CD4-positive, alpha-beta T cell treated with Interleukin-6 for 4 hours (primary cell): ENCODE results near the gene PPP2R1B.

ENCODE experiments used
- DNase-seq: peaks from one replicate; pipeline ENCODE4 v3.0.0-alpha.2; 2020; ENCODE audit warnings: mixed read lengths

The PPP2R1B gene

DNA sequence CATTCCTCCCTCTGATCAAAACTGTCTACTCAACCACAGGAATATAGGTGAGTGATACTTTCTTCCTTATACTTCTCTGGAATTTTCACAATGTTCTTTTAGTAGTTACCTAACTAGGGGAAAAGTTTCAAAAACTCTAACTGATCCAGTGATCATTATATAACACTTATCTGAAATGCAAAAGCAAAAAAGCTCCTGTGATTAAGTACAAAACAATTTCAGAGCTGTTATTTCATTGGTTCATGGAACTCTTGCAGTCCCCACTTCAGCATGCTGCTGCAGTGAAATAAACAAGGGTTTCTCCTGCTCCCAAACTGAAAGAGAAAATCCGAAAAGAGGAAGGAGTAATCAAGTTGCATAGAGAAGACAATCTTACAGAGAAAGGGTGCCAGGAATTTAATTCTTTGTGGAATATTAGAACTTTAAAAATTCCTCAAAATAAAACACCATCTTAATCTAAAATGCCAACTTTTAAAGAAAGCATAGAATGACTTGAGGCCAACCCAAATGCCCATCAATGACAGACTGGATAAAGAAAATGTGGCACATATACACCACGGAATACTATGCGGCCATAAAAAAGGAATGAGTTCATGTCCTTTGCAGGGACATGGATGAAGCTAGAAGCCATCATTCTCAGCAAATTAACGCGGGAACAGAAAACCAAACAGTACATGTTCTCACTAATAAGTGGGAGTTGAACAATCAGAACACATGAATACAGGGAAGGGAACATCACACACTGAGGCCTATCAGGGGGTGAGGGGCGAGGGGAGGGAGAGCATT, 20.3 kb downstream of the PPP2R1B start:
- no peak for DNase-seq

DNA sequence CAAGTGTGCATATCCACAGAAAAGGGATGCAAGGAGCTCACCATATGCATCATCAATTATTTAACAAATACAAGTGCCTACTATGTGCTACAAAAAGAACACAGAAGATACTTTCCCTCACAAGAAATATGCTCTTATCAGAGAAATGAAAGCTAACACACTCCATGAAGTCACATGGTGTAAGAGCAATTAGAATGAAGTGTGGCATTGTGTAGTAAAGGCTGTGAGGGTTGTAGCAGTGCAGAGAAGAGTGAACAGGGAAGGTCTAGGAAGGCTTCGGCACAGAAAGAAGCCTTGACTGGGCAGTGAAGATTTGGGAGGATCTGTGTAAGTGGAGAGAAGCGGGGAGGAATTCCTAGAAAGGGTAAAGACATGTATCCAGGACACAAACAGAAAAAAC, 22.5 kb downstream of the PPP2R1B start:
- DNase-seq: no peak

DNA sequence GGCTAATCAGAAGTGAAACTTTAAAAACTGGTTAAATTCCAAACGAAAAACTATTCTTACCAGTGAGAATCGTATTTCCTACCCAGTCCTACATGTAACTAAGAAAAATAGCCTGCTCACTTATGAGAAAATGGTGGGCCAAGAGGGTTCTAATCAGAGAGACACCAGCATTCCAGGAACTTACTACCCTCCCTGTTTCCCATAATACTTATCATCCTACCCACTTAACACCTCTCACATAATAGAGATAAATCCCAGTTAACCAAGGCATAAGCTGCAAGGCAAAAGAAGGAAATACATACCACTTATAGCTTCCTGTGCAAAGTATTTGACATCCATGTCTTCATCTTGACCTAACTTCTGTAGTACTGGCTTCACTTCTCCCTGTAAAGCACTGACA, 24.4 kb downstream of the PPP2R1B start:
- DNase-seq: no peak

DNA sequence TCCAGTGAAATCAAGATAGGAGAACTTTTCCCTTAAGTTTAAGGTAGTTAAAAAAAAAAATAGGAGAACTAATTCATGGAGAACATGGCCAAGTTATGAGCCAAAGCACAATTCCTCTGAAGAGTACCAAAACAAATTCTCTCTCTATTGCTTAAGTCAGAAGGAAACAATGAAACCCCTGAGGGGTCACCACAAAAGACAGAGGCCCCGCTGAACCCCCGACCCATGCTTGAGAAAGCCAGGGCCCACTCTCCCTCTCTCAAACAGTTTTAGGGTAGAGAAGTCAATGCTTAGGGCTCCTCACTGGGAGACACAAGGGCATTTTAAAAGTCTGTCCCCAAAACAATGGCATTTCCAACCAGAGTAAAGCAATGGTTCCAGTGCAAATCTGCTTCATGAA, 26.9 kb downstream of the PPP2R1B start:
- no peak for DNase-seq

DNA sequence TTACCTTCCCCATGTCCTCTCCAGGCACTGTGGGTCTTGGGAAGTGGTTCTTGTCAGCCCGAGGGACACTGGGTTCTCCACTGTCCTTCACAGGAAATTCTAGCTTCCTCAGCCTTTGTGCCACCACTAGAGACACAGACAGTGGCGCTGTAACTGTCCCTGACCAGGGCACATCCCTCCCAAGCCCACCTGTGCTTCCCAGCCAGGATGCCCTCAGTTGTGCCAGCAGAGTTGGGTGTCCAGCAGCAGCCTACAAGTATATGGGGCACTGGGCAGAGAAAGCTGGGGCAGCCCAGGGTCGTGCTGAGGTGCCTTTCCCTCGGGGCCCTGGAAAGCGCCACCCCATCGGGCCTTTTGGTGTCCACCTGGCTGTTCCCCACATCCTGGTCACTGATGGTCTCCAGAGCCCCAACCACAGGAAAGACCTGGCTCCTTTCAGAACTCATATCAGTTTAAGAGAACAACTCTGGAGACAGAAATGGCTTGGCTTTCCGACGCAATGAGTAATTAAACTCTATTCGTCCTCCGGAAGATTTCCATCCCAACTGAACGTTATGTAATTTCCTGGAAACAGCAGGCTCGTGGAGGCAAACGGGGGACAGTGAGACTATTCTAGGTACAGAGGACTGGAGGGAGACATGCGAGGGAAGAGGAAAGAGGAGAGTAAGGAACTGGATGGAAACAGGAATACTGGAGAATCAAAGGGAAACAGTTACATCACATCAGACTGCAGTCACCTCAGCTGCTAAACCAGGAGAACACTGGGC, 28.6 kb downstream of the PPP2R1B start:
- DNase-seq: no peak

DNA sequence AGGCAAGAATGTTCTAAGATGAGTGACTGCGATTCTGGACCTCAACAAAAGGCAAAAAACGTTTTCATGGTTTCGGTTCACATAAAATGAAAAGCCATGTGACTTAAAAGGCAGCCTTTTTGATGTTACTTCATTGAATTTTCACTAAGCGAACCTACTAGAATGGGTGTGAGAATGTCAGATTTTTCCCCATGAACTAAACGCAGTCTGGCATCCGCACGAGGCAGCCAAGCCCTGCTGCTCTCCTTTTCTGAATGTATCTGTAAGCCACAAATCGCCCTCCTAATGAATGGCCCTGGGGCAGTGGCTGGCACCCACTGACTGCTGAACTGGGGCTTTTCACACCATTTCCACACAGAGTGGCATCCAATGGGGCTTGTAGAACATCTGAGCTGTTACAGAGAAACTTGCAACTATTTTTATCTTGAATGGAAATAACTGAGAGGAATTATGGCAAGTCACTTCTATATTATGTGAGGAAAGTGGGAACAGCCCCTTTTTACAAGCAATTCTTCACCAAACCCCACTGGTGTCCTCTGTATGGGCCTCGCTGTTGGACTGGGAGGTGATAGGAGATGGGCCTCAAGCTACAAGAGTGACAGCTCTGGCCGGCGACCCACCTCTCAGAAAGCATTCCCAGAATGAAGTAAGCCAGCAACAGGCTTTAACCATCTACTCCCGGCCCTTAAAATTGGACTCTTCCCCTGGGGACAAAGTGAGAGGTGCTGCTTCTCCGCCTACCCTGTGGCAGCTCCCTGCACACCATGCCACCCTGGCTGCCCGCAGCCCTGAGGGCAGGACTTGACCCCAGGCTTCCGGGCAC, 29.4 kb downstream of the PPP2R1B start:
- no peak for DNase-seq

DNA sequence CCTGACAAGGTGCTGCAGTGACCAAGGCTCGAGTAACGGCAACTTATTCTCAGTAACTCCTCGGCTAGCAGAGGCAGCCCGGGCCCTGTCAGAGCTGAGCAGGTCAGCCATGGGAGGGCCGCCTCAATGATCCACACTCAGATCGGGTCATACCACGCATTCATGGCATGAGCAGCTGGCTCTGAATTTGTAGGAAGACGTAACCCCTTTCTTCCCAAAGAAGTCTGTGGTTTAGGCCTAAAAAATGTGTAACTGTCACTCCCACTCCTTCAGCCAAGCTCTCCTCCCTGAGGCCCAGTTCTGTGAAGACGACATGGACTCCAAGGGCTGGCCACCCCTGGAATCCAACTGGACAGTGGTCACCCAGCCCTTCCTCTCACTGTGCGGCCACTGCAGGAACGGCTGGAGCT, 30.0 kb downstream of the PPP2R1B start:
- DNase-seq: no peak

DNA sequence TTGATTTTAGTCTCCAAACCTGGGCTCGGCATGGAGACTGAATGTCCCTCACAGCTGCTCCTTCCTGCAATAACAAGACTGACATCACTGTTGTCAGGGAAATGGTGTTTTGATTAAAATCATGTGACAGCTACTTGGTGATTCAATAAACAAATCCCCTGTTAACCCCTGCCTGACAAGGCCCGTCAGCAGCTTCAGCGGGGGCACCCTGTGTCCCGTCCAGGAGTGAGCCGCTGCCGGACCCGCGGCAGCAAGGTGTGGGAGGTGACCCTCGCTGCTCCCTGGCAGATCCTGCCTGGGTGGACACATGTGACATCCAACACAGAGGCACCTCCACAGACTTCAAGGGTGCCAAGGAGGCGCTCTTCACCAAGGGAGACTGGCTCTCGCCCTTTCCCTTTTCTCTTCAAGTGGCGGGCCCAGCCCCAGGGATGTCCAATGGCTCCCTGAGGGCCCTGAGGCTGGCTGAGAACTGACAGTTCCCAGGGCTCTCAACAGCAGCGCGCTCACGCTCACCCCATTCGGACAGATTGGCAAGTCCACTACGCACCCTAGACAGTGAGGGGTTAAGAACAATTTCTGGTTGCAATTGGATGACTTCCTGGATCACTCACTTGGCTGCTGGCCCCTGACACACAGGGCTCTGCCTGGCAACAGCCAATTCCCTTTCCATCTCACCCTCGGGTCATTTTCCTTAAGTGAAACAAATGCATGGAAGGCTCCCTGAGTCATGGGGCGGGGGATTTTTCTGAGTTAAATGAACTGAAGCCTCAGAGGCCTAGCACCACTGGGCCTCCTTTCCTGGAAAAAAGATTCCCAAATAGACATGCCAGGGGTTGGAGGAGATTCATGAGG, 30.7 kb downstream of the PPP2R1B start:
- DNase-seq: no peak

DNA sequence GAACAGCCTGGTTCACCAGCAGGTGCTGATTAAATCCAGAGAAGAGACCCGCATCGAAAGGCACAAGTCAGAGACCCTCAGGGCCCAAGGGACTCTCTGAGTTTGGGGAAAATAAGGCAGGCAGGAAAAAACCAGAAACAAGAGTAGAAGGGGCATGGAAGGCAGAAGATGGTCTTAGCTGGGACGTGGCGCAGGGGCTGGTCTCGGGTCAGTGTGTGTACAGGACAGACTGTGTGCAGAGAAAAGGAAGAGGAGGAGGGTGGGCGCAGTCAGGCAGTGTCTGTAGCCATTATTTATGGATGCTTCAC, 31.3 kb downstream of the PPP2R1B start:
- DNase-seq: no peak

DNA sequence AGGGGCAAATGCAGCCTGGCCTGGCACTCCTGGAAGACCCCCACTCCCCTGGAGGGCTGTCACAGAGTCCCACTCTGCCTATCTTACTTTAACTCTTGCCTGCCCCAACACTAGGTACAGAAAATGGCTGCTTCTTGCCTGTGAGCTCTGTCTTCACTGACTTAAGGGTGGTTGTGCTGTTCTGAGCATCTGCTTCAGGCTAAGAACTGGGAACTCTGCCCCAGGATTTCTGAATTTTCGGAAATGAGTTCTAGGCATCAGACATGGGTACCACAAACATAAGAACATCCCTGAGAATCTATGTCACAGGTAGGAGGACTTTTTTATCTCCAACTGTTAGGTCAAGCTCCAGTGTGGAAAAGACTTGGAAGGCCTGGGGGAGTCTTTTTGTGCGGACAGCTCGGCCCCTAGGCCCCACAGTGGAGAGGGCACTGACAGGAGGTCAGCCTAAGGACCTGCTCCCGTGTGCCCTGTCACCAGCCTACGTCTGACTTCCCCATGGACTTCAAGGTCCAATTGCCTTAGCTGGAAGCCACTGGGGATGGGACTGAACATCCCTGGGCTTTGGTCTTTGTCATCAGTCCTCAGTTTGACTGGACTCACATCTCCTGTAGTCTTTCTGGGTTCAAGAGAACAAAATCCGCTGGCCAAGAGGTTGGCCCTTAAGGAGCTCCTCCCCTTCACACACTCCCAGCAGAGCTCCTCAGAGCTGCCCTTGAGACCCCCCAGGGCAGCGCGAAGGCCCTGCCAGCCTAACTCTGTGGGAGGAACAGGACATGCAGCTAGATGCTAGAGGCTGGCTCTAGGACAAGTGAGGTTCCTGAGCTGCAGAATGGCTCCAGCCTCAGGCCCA, 31.9 kb downstream of the PPP2R1B start:
- DNase-seq: no peak

DNA sequence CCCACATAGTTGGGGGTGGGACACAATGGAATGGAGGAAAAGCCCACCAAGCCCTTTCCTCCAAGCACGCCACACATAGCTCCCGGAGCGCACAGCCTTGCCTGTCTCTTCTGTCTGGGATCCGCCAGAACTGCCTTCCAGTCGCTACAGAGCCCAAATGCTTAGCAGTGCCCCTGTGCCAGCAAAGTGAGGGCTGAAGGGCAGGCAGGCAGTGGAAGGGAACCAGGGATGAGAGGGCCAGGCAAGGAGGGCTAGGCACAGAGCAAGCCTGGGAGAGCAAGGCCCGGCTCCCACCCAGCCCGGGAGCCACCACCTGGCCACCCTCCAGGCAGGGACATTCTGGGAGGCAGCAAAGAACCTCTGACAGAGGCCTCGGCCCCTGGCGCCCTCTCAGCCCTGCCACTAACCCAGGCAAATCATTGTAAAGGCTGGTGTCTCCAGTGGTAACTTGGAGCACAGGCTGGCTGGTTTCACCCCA, 32.5 kb downstream of the PPP2R1B start:
- no peak for DNase-seq

DNA sequence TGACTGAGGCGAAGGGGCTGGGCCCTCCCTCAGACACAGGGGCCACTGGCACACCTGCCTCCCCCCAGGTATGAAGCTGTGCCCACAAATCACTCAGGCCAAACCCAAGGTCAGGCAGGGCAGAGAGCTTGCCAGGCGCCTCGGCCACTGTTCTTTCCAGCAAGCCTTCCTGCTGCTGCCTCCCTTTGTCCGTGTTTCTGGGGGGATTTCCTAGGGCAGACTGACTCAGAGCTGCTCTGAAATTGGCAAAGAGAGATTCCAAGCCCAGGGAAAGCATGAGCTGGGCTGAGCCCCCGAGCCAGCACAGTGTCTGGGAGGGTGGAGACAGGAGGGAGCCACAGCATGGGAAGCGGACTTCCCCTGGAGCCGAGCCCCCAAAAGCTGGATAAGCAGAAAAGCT, 33.2 kb downstream of the PPP2R1B start:
- no peak for DNase-seq

DNA sequence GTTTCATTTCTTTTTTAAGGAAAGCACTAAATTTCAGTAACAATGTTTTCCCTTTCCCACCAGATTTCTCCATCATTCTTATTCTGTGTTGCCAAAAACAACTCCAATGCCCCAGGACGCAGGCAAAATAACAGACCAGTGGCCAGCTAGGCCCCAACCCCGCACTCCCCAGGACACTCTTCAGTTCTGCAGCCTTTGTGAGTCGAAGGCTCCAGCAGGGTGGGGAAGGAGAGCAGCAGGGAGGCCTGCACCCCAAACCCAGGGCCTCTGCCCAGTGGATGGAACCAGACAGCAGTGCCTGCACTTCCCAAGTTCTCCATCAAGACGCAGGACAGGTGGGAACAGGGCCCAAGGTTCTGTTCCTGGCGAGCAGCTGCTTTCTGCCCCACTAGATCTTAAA, 34.4 kb downstream of the PPP2R1B start:
- DNase-seq: no peak

DNA sequence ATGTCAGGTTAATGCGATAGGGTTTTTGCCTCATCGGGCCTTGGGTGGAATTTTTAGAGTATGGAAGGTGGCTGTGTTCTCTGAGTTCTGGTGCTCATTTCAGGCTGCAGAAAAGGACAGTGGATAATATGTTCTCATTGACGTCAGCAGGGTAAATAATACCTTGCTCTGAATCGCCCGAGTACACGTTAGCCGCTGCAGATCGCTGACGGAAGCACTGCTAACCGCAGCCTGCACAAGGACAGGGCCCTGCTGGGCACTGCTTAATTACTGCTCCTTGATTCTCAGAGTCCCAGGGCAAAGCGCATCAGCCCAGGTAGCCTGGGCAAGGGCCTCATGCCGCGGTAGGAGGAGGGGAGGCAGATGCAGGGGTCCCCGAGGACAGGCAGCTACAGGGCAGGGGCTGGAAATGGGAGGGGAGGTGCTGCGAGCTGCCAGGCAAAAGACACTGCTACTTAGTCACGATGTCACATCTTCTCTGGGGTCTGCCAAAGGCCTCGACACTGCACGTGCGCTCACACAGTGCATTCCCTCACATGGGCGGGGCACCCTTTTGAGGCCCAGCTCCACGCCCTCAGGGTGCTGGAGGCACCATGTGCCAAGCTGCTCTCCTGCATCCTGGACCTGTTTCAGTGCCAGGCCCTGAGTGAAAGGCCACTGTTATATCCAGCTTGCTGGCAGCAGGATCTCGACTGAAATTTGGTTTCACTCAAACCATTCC, 35.2 kb downstream of the PPP2R1B start:
- DNase-seq: no peak

DNA sequence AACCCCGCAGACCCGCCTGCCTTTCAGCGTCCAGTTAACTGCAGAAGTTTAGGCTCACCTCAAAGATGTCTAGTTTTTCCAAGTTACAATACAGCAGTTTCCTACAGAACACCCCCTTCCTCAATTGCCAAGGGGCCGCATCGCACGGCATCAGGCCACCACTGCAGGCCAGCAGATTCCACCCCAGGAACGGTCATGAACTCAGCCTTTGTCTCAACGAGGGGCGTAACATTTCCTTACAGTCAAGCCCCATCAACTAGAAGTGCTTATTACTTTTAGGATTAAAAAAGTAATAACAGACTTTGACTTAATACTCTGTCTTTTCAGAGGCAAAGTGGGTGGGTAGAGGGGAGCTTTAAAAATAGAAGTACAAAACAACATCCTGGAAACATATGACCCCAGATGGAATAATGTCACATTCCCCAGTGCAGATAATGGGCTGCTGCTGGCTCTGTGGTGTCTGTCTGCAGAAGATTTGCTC, 36.3 kb downstream of the PPP2R1B start:
- no peak for DNase-seq

DNA sequence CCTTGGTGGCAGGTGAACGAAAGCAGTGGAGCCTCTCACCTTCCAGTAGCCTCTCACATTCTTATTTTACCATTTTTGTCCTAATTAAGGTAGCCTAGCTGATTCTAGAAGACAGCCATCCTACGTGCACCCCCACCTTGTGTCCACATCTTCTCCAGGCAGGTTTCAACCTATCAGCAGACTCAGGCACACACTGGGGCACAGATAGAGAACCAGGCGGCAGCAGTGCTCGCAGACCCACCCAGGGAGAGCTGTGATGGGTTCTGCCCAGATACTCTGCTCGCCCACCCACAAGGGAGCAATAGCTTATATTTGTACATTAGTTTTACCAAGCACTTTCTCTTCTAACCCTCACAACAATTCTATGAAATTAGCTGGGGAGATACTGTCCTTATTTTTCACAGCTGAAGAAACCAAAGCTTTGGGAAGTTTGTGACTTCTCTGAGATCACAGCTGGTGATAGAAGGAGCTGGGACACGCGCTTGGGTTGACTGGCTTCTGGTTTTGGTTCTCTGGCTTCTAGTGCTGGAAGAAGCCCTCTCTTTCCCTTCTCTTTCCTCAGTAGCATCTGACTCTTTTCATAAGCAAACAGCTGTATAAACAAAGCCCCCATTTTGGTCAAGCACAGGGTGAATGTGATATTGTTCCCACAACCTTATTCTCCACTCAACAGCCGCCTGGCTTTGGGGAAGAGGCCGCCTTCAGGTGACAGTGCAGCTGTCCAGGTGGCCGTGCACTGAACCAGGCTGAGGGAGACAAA, 36.9 kb downstream of the PPP2R1B start:
- DNase-seq: no peak

DNA sequence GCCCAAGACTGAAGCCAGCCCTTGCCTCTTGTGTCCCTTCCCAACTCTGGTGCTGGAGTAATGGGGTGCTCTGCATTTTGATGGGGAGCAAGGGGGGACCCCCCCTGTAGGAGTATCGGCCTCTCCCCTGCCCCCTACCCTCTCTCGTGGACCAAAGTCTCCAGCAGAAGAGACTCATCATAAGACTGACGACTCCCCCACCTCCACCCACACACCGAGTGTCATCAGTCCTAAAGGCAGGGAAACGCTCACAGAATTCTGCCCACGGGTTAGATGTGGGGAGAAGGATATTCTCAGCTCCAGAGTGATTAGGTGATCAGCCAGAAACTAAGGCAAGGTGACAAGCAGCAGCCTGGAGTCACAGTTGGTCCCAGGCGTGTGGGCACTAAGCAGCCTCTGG, 38.8 kb downstream of the PPP2R1B start:
- DNase-seq: no peak

DNA sequence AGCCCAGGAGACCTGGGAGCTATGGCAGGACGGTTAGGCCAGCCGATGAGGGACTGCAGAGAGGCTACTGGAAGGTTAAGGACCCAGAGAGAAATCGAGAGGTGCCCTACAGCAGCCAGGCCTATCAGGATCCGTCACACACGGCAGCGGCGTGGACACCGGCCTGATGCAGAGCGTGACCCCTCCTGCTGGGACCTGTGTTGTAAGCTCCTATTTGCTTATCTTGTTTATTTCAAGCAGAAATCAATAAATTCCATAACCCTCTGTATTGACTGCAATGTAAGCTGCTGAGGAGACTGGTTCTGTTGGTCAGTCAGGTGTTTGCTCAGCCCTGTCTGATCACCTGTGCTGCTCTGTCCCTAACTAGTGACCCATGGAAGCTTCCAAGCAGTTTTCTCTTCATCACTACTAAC, 39.9 kb downstream of the PPP2R1B start:
- DNase-seq: no peak

DNA sequence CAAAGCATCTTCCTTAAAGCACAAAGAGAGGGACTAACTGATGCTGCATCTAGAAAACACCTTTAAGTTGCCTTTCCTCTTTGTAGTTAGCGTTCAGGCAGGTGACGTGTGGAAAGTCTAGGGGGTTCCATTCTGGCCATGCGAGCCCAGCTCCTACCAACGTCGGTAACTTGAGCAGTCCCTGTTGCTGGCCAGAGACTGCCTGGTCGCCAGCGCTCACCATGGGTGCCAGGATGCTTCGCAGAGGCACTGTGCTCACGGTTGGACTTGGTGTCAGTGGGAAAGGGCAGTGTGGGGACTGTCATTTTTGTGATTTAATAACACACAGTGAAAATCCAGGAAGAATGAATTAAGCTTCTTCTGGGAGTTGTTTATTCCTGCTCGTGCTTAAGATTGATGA, 40.6 kb downstream of the PPP2R1B start:
- no peak for DNase-seq

DNA sequence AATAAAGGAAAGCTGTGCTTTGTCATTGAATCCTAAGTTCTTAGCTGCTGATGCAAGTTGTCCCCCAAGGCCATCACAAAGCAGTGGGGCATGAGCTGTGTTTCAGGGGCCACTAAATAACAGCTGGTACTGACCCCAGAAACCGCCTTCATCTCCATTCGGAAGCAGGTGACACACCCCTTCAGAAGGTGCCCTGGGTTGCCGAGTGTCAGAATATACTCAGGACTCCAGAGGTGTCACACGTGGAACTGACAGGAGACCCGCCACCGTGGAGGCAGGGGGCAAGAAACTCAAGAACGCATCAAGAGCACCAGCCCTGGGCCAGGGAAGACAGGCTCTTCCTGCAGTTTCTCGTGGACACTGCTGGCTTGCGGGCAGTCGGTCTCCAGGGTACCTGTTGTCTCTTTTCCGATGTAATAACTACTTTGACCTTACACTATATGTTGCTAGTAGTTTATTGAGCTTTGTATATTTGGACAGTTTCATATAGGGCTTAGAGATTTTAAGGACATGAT, 41.5 kb downstream of the PPP2R1B start:
- DNase-seq: no peak
